Parathyroid adenoma (tissue), 2 donors: ENCODE data around the gene CHD9.

Experiments used
- H2AFZ ChIP-seq: fragments of 300-600 bp; sonication (generic); one replicate; pipeline ENCODE4 v1.7.0; 2017; ENCODE audit warnings: antibody characterized with exemption, mild to moderate bottlenecking
- H3K27ac ChIP-seq: fragments of 300-600 bp; sonication (generic); one replicate; pipeline ENCODE4 v1.7.0; 2017
- H3K27me3 ChIP-seq: fragments of 300-600 bp; sonication (generic); one replicate; pipeline ENCODE4 v1.7.0; 2017; ENCODE audit warnings: low read length; ENCODE audit not compliant: control insufficient read depth, insufficient read depth
- H3K36me3 ChIP-seq: fragments of 300-600 bp; sonication (generic); one replicate; pipeline ENCODE4 v1.7.0; 2017; ENCODE audit warnings: low read length; ENCODE audit not compliant: control insufficient read depth, insufficient read depth
- H3K4me1 ChIP-seq: fragments of 300-600 bp; sonication (generic); one replicate; pipeline ENCODE4 v1.7.0; 2017; ENCODE audit warnings: control low read depth
- H3K4me2 ChIP-seq: fragments of 300-600 bp; sonication (generic); one replicate; pipeline ENCODE4 v1.7.0; 2017; ENCODE audit warnings: low read length
- H3K4me3 ChIP-seq: fragments of 300-600 bp; sonication (generic); one replicate; pipeline ENCODE4 v1.7.0; 2017; ENCODE audit warnings: low read depth, low read length
- H3K79me2 ChIP-seq: fragments of 300-600 bp; sonication (generic); one replicate; pipeline ENCODE4 v1.7.0; 2017; ENCODE audit warnings: control low read depth
- H3K9ac ChIP-seq: fragments of 300-600 bp; sonication (generic); one replicate; pipeline ENCODE4 v1.7.0; 2017; ENCODE audit warnings: mild to moderate bottlenecking
- H3K9me3 ChIP-seq: fragments of 300-600 bp; sonication (generic); one replicate; pipeline ENCODE4 v1.7.0; 2017; ENCODE audit warnings: low read length; ENCODE audit not compliant: control insufficient read depth
- TF ChIP-seq, protein P1 (sequence below): fragments of 300-600 bp; sonication (generic); IDR thresholded peaks from one replicate; pipeline ENCODE4 v1.7.0; 2017; ENCODE audit warnings: antibody characterized with exemption, mild to moderate bottlenecking
- donor health status: primary hyperparathyroidism.

Gene CHD9

DNA sequence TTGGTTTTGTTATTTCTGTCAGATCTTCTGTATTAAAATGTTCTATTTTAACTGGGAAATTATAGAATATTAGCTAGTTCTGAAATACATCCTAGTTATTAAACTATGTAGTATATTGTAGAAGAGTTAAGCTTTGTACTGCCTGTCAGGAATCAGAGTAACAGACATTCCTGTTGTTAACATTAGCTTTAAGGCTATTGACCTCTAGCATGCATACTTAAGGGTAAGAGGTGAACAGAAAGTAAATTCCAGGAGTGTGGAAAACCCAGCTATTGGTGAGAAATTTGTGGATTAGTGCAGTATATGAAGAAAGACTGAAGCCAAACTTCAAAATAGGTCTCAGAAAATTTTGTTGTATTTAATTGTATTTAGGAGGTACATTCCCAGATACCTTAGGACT is 111.3 kb downstream of the CHD9 start:
- H3K9ac ChIP-seq = no peak overlapping the region
- H3K9me3 ChIP-seq = no peaks in the 10 kb centered on the region
- no peaks in the 10 kb centered on the region for H3K36me3 ChIP-seq
- H2AFZ ChIP-seq = no peak overlapping the region
- H3K4me2 ChIP-seq = no peak overlapping the region
- no peaks in the 10 kb centered on the region for H3K27me3 ChIP-seq
- no peaks in the 10 kb centered on the region for H3K4me1 ChIP-seq
- H3K79me2 ChIP-seq = peaks cover 16% of the 10 kb centered on the region
- TF ChIP-seq, protein P1, sequence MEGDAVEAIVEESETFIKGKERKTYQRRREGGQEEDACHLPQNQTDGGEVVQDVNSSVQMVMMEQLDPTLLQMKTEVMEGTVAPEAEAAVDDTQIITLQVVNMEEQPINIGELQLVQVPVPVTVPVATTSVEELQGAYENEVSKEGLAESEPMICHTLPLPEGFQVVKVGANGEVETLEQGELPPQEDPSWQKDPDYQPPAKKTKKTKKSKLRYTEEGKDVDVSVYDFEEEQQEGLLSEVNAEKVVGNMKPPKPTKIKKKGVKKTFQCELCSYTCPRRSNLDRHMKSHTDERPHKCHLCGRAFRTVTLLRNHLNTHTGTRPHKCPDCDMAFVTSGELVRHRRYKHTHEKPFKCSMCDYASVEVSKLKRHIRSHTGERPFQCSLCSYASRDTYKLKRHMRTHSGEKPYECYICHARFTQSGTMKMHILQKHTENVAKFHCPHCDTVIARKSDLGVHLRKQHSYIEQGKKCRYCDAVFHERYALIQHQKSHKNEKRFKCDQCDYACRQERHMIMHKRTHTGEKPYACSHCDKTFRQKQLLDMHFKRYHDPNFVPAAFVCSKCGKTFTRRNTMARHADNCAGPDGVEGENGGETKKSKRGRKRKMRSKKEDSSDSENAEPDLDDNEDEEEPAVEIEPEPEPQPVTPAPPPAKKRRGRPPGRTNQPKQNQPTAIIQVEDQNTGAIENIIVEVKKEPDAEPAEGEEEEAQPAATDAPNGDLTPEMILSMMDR = no peak
- H3K4me3 ChIP-seq = no peak overlapping the region
- no peak overlapping the region for H3K27ac ChIP-seq

DNA sequence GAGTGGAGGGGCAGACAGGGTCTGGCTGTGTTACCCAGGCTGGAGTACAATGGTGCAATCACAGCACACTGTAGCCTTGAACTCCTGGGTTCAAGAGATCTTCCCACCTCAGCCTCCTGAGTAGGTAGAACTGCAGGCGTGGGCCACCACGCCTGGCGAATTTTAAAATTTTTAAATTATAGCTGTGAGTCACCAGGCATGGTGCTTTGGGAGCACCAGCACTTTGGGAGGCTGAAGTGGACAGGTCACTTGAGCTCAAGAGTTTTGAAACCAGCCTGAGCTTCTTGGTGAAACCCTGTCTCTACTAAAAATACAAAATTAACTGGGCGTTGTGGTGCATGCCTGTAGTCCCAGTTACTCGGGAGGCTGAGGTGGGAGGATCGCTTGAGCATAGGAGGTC is 114.0 kb downstream of the CHD9 start:
- no peak overlapping the region for H3K27ac ChIP-seq
- H3K9ac ChIP-seq = no peak overlapping the region
- no peaks in the 10 kb centered on the region for H3K27me3 ChIP-seq
- no peaks in the 10 kb centered on the region for H3K4me1 ChIP-seq
- no peak overlapping the region for H2AFZ ChIP-seq
- no peaks in the 10 kb centered on the region for H3K36me3 ChIP-seq
- no peaks in the 10 kb centered on the region for H3K9me3 ChIP-seq
- H3K79me2 ChIP-seq = peaks cover 12% of the 10 kb centered on the region
- TF ChIP-seq, protein P1 = no peak
- no peak overlapping the region for H3K4me3 ChIP-seq
- no peak overlapping the region for H3K4me2 ChIP-seq

DNA sequence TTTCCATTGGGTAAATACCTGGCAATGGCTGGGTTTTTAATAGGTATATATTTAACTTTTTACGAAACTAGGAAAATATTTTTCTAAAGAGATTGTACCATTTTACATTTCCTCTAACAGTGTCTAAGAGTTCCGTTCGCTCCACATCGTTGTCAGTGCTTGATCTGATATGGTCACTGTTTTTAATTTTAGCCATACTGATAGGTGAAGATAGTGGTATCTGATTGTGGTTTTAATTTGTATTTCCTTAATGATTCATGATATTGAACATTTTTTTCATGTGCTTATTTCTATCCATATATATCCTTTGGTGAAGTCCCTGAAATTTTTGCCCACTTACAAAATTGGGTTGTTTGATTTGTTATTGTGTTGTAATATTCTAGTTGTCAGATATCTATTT is 117.7 kb downstream of the CHD9 start:
- no peaks in the 10 kb centered on the region for H3K27me3 ChIP-seq
- H3K9me3 ChIP-seq = no peaks in the 10 kb centered on the region
- H3K4me2 ChIP-seq = no peak overlapping the region
- H2AFZ ChIP-seq = no peak overlapping the region
- no peak overlapping the region for H3K9ac ChIP-seq
- H3K4me3 ChIP-seq = no peak overlapping the region
- peaks cover 7% of the 10 kb centered on the region for H3K79me2 ChIP-seq
- TF ChIP-seq, protein P1 = no peak
- no peaks in the 10 kb centered on the region for H3K4me1 ChIP-seq
- H3K27ac ChIP-seq = no peak overlapping the region
- H3K36me3 ChIP-seq = no peaks in the 10 kb centered on the region

DNA sequence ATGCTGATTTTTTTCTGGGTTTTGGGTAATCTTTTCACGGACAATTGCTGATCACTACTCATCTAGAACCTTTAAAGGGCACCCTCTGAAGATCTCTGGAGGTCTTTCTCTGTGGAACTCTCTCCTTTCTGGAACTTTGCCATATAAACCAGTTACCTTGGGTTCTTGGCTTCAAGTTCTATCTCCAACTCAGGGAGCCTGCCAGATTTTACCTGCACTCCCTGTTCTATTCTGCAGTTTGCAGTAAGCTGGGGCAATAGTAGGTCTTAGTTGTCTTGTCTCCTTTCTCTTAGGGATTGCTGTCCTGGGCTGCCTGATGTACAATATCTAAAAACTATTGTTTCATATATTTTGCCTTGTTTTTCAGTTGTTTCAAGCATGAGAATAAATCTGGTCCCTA is 120.3 kb downstream of the CHD9 start:
- H2AFZ ChIP-seq = no peak overlapping the region

DNA sequence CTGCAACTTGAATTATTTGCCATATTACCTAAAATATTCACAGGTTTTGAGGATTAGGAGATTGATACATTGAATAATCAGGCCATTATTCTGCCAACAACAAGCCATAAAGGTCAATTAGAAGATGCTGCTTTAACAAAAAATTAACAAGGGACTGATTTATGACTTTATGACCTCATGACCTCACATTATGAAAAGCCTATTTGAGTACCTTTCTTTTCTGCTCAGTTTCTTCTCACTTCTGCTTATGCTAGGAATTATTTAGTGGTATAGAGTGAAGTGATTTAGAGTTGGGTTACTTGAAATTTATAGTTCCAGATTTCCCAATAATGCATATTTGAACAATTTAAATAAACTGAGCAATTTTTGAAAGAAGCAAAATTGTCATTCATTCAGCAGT is 121.6 kb downstream of the CHD9 start:
- Histone ChIP-seq H3K27me3 (no peaks in the 10 kb centered on the region), H3K4me3 (no peak overlapping the region), H3K9ac (no peak overlapping the region), H3K4me2 (no peak overlapping the region), H2AFZ (no peak overlapping the region), H3K27ac (no peak overlapping the region), H3K4me1 (no peaks in the 10 kb centered on the region), H3K9me3 (no peaks in the 10 kb centered on the region), H3K36me3 (no peaks in the 10 kb centered on the region), H3K79me2 (peaks cover 13% of the 10 kb centered on the region)
- TF ChIP-seq, protein P1 = no peak

More for the DNA sequence above, 120.3 kb downstream of the CHD9 start:
- H3K9me3 ChIP-seq = no peaks in the 10 kb centered on the region
- TF ChIP-seq, protein P1 = no peak
- no peak overlapping the region for H3K9ac ChIP-seq
- no peak overlapping the region for H3K27ac ChIP-seq
- no peak overlapping the region for H3K4me2 ChIP-seq
- H3K27me3 ChIP-seq = no peaks in the 10 kb centered on the region
- H3K4me1 ChIP-seq = no peaks in the 10 kb centered on the region
- no peak overlapping the region for H3K4me3 ChIP-seq
- H3K36me3 ChIP-seq = no peaks in the 10 kb centered on the region
- peaks cover 7% of the 10 kb centered on the region for H3K79me2 ChIP-seq
